HepG2 (cell line): ENCODE measurements around the gene TNP2. TPM values are rescaled to one million over a fixed set of nuclear protein-coding genes. Genes with fewer than 3 reads are reported as not detected.

ENCODE experiments used
- HNRNPH1 ChIP-seq: fragments of 200-400 bp; formaldehyde crosslinking; optimal IDR thresholded peaks from 2 replicates; pipeline ENCODE3; 2017; ENCODE audit warnings: mild to moderate bottlenecking, low read depth, low read length
- JUN ChIP-seq: sonication (generic); formaldehyde crosslinking; IDR thresholded peaks from 2 replicates; pipeline ENCODE4 v1.4.0; 2020; ENCODE audit warnings: mild to moderate bottlenecking, missing genetic modification reagents
- KDM6A ChIP-seq: IDR thresholded peaks from 2 replicates; pipeline ENCODE4 v1.6.1; 2016; ENCODE audit warnings: low read depth
- MATR3 ChIP-seq: sonication (generic); formaldehyde crosslinking; IDR thresholded peaks from 2 replicates; pipeline ENCODE4 v1.4.0; 2020; ENCODE audit warnings: missing genetic modification reagents
- MTF2 ChIP-seq: sonication (generic); formaldehyde crosslinking; IDR thresholded peaks from 2 replicates; pipeline ENCODE4 v1.5.0; 2020; ENCODE audit warnings: missing genetic modification reagents, borderline replicate concordance
- NCOA1 ChIP-seq: sonication (generic); formaldehyde crosslinking; IDR thresholded peaks from 2 replicates; pipeline ENCODE4 v1.9.0; 2021; ENCODE audit warnings: missing genetic modification reagents
- RBM39 ChIP-seq: fragments of 200-400 bp; formaldehyde crosslinking; IDR thresholded peaks from one replicate; pipeline ENCODE4 v1.6.1; 2018; ENCODE audit warnings: antibody characterized with exemption, mild to moderate bottlenecking, low read depth, low read length; ENCODE audit not compliant: poor library complexity, severe bottlenecking
- REXO4 ChIP-seq: sonication (generic); formaldehyde crosslinking; IDR thresholded peaks from 2 replicates; pipeline ENCODE4 v1.8.0; 2022; ENCODE audit warnings: missing genetic modification reagents, mild to moderate bottlenecking, borderline replicate concordance
- SAFB2 ChIP-seq: sonication (generic); formaldehyde crosslinking; IDR thresholded peaks from 2 replicates; pipeline ENCODE4 v1.5.1; 2020; ENCODE audit warnings: missing genetic modification reagents, low read depth, mild to moderate bottlenecking, borderline replicate concordance
- SP1 ChIP-seq, 2 experiments: fragments of 450-650 bp in 1 of 2; sonication (generic) in 1 of 2; formaldehyde crosslinking in 1 of 2; IDR thresholded peaks; 2 replicates each; pipeline versions ENCODE4 v1.4.0 to v1.6.1; 2016 to 2020; ENCODE audit warnings: missing genetic modification reagents in 1 of 2
- SRSF4 ChIP-seq: fragments of 200-400 bp; formaldehyde crosslinking; IDR thresholded peaks from one replicate; pipeline ENCODE4 v1.6.1; 2018; ENCODE audit warnings: mild to moderate bottlenecking, low read depth, low read length, moderate library complexity; ENCODE audit not compliant: poor library complexity, severe bottlenecking
- TBX2 ChIP-seq: sonication (generic); formaldehyde crosslinking; IDR thresholded peaks from 2 replicates; pipeline ENCODE4 v1.5.0; 2020; ENCODE audit warnings: missing genetic modification reagents, mild to moderate bottlenecking, borderline replicate concordance
- ZBTB25 ChIP-seq: IDR thresholded peaks from 2 replicates; pipeline ENCODE4 v1.6.1; 2018; ENCODE audit warnings: missing genetic modification reagents
- ZNF101 ChIP-seq: sonication (generic); formaldehyde crosslinking; IDR thresholded peaks from 2 replicates; pipeline ENCODE4 v1.4.0; 2020; ENCODE audit warnings: mild to moderate bottlenecking, low read depth, missing genetic modification reagents, borderline replicate concordance
- ZNF34 ChIP-seq: sonication (generic); formaldehyde crosslinking; IDR thresholded peaks from 2 replicates; pipeline ENCODE4 v1.4.0; 2020; ENCODE audit warnings: mild to moderate bottlenecking, missing genetic modification reagents, borderline replicate concordance
- ZNF362 ChIP-seq: sonication (generic); formaldehyde crosslinking; IDR thresholded peaks from 2 replicates; pipeline ENCODE4 v1.4.0; 2020; ENCODE audit warnings: missing genetic modification reagents, mild to moderate bottlenecking, borderline replicate concordance
- ZNF530 ChIP-seq: sonication (generic); formaldehyde crosslinking; IDR thresholded peaks from 2 replicates; pipeline ENCODE4 v1.5.0; 2020; ENCODE audit warnings: low read depth, mild to moderate bottlenecking, missing genetic modification reagents
- ZNF546 ChIP-seq: sonication (generic); formaldehyde crosslinking; conservative IDR thresholded peaks from 2 replicates; pipeline ENCODE4 v1.8.1; 2023; ENCODE audit warnings: mild to moderate bottlenecking, missing genetic modification reagents
- ZNF766 ChIP-seq: sonication (generic); formaldehyde crosslinking; IDR thresholded peaks from 2 replicates; pipeline ENCODE4 v1.5.0; 2020; ENCODE audit warnings: missing genetic modification reagents, borderline replicate concordance
- ZNF816 ChIP-seq: sonication (generic); formaldehyde crosslinking; IDR thresholded peaks from 2 replicates; pipeline ENCODE4 v1.8.0; 2022; ENCODE audit warnings: missing genetic modification reagents, mild to moderate bottlenecking, borderline replicate concordance
- polyA plus RNA-seq, 8 experiments: library from polyadenylated mRNA; depleted of rRNA in 3 of 8; stranded (reverse) in 7 of 8; unstranded in 1 of 8; fragments of >200 nt; fragmentation: Illumina TruSeq in 4 of 8; extraction: Trizol in 4 of 8; gene quantifications; 2 replicates each; pipeline versions ENCODE4 v1.2.1 to v1.2.3, GENCODE V29; 2011 to 2016; ENCODE audit warnings: low read depth in 4 of 8, missing spikeins in 1 of 8, mixed read lengths in 1 of 8; ENCODE audit not compliant: insufficient read depth in 1 of 8
- total RNA-seq, 5 experiments: library from RNA; depleted of rRNA; stranded (reverse); fragments of >200 nt; fragmentation: Illumina TruSeq; extraction: Trizol; gene quantifications; 2 replicates each; pipeline ENCODE4 v1.2.3, GENCODE V29; 2016; ENCODE audit warnings: low read depth in 1 of 5
- TF ChIP-seq, protein P1 (sequence below): sonication (generic); formaldehyde crosslinking; IDR thresholded peaks from 2 replicates; pipeline ENCODE4 v1.4.0; 2020; ENCODE audit warnings: missing genetic modification reagents, borderline replicate concordance
- TF ChIP-seq, protein P2 (sequence below): sonication (generic); formaldehyde crosslinking; IDR thresholded peaks from 2 replicates; pipeline ENCODE4 v1.8.1; 2023; ENCODE audit warnings: missing genetic modification reagents, mild to moderate bottlenecking, borderline replicate concordance
- TF ChIP-seq, protein P3 (sequence below): sonication (generic); formaldehyde crosslinking; IDR thresholded peaks from 2 replicates; pipeline ENCODE4 v1.4.0; 2020; ENCODE audit warnings: mild to moderate bottlenecking, missing genetic modification reagents

Gene TNP2
- total and polyA plus RNA-seq, 2 of the 13 experiments (the other 11 are each of a cell fraction or from before 2014, with no cell fraction given) = not detected

DNA sequence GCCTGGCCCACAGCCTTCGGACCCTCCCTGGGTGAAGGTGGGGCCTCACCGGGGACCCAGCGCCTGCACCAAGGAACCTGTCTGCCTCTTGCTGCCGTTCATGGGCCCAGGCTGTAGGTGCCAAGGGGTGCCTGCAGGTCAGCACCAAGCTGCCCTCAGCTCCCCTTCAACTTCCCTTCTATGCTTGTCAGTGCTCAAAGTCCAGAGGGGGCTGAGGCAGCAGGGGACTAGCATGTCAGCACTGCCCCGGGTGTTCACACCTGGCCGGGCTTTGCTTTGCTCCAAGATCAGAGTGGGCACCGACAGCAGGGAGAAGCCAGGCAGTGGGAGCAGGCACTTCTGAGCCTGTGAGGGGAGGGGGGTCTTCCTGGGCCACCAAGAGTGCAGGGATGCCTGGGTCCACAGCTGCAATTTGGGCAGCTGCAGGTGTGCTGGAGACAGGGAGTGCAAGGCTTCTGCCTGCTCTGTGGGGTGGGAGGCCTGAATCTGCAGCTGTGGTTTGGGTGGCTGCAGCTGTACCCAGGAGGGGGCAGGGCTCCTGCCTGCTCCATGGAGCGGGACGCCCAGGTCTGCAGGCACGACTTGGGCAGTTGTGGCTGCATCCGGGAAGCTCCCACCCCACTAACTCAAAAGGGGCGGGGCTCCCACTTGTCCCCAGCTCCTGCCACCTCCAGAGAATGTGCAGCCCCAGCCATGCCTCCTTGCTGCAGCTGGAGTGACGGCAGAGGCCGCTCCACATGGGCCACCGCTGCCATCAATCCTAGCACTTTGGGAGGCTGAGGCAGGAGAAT, 39.6 kb upstream of the TNP2 start (continued):
- TF ChIP-seq, protein P1, sequence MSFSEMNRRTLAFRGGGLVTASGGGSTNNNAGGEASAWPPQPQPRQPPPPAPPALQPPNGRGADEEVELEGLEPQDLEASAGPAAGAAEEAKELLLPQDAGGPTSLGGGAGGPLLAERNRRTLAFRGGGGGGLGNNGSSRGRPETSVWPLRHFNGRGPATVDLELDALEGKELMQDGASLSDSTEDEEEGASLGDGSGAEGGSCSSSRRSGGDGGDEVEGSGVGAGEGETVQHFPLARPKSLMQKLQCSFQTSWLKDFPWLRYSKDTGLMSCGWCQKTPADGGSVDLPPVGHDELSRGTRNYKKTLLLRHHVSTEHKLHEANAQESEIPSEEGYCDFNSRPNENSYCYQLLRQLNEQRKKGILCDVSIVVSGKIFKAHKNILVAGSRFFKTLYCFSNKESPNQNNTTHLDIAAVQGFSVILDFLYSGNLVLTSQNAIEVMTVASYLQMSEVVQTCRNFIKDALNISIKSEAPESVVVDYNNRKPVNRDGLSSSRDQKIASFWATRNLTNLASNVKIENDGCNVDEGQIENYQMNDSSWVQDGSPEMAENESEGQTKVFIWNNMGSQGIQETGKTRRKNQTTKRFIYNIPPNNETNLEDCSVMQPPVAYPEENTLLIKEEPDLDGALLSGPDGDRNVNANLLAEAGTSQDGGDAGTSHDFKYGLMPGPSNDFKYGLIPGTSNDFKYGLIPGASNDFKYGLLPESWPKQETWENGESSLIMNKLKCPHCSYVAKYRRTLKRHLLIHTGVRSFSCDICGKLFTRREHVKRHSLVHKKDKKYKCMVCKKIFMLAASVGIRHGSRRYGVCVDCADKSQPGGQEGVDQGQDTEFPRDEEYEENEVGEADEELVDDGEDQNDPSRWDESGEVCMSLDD (CRISPR knock-in tag) = no peak
- TF ChIP-seq ZNF101 (CRISPR knock-in tag) (no peak), ZNF530 (CRISPR knock-in tag) (no peak), JUN (no peak; the same call in none of the 2 replicates), RBM39 (peak; percentile 74), KDM6A (CRISPR knock-in tag) (peak; percentile 63), SRSF4 (no peak), MATR3 (CRISPR knock-in tag) (no peak), ZBTB25 (CRISPR knock-in tag) (no peak), SAFB2 (CRISPR knock-in tag) (no peak; the same call in 1 of the 2 replicates), ZNF362 (CRISPR knock-in tag) (no peak; the same call in 1 of the 2 replicates), SP1 (IDR thresholded peaks at IDR 0.05) (no peak), SP1 (CRISPR knock-in tag; IDR thresholded peaks at IDR 0.05) (peak; percentile 39; the same call in 1 of the 2 replicates), TBX2 (CRISPR knock-in tag) (peak; percentile 91; the same call in 1 of the 2 replicates), ZNF816 (CRISPR knock-in tag) (no peak), HNRNPH1 (no peak), ZNF34 (no peak), REXO4 (no peak), NCOA1 (CRISPR knock-in tag) (no peak), MTF2 (CRISPR knock-in tag) (no peak), ZNF766 (CRISPR knock-in tag) (no peak; the same call in 1 of the 2 replicates), ZNF546 (CRISPR knock-in tag) (no peak; the same call in 1 of the 2 replicates)
- TF ChIP-seq, protein P2, sequence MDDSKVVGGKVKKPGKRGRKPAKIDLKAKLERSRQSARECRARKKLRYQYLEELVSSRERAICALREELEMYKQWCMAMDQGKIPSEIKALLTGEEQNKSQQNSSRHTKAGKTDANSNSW (CRISPR knock-in tag) = no peak
- TF ChIP-seq, protein P3, sequence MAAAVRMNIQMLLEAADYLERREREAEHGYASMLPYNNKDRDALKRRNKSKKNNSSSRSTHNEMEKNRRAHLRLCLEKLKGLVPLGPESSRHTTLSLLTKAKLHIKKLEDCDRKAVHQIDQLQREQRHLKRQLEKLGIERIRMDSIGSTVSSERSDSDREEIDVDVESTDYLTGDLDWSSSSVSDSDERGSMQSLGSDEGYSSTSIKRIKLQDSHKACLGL (CRISPR knock-in tag) = peak; percentile 44; the same call in 1 of the 2 replicates
